LNCaP clone FGC (cell line): ENCODE results near the gene NAALADL1.

Experiments used
- DNase-seq: peaks from one replicate; pipeline ENCODE4 v3.0.0-alpha.2; 2011; ENCODE audit warnings: low read depth
- H3K4me3 ChIP-seq: 2 replicates; pipeline ENCODE4 v1.5.1; 2011; ENCODE audit warnings: mild to moderate bottlenecking, low read depth, low read length, control low read depth
- TF ChIP-seq, protein P1 (sequence below): IDR thresholded peaks from 2 replicates; pipeline ENCODE4 v1.5.1; 2012; ENCODE audit warnings: mild to moderate bottlenecking; ENCODE audit not compliant: control insufficient read depth, insufficient read depth; ENCODE audit errors: extremely low read depth

Gene NAALADL1

DNA sequence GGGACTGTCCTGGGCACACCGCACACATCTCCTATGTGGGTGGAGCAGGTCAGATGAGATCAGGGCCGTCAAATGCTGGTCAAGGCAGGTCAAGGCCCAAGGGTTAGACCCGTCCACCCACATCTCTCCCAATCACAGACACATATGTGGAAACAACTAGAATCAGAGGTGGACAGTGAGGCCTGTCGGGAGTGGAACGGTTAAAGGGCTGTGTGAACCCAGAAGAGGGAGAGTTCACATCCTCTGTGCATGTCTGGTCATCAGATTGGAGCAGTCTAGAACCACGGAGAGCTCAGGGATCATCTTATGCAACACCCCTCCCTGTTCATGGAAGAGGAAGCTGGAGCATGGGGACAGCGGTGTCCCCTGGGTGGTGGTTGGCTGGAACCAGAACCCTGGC, 38.5 kb downstream of the NAALADL1 start:
- TF ChIP-seq, protein P1, sequence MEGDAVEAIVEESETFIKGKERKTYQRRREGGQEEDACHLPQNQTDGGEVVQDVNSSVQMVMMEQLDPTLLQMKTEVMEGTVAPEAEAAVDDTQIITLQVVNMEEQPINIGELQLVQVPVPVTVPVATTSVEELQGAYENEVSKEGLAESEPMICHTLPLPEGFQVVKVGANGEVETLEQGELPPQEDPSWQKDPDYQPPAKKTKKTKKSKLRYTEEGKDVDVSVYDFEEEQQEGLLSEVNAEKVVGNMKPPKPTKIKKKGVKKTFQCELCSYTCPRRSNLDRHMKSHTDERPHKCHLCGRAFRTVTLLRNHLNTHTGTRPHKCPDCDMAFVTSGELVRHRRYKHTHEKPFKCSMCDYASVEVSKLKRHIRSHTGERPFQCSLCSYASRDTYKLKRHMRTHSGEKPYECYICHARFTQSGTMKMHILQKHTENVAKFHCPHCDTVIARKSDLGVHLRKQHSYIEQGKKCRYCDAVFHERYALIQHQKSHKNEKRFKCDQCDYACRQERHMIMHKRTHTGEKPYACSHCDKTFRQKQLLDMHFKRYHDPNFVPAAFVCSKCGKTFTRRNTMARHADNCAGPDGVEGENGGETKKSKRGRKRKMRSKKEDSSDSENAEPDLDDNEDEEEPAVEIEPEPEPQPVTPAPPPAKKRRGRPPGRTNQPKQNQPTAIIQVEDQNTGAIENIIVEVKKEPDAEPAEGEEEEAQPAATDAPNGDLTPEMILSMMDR, result no peak
- no peak for DNase-seq
- no peak overlapping the region for H3K4me3 ChIP-seq

DNA sequence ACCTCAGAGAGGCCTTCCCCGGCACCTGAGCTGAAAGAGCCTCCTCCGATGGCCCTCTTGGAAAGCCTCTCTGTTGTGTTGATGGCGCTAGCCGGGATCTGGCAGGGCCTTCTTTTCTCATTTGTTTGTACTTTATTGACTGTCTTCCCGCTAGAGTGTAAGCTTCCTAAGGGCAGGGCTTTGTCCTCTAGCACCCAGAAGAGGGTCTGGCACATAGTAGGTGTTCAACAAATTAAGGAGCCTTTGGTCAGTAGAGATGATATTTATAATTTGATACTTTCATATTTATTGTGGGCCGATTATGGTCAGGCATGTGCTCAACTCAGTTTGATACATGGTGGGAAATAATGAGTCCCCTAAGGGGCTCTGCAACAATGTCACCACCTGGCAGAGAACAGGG, 40.4 kb downstream of the NAALADL1 start:
- TF ChIP-seq, protein P1, result no peak
- H3K4me3 ChIP-seq, result no peak overlapping the region
- DNase-seq, result no peak

DNA sequence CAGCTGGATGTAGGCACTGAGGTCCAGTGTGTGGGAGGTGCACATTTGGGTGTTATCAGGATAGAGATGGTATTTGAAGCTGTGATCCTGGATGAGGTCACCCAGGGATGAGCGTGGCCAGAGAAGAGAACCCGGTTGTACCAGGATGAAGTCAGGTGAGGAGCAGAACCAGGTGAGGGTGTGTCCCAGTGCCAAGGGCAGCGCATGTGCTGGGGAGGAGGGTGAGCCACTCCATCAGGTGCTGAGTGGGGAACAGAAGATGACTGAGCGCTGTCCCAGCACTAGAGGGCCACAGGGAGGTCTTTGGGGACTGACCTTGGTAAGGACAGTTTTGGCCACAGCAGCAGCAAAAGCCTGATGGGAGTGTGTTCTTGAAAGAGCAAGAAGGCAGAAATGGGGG, 41.6 kb downstream of the NAALADL1 start:
- DNase-seq, result no peak
- H3K4me3 ChIP-seq, result no peak overlapping the region
- TF ChIP-seq, protein P1, result no peak

DNA sequence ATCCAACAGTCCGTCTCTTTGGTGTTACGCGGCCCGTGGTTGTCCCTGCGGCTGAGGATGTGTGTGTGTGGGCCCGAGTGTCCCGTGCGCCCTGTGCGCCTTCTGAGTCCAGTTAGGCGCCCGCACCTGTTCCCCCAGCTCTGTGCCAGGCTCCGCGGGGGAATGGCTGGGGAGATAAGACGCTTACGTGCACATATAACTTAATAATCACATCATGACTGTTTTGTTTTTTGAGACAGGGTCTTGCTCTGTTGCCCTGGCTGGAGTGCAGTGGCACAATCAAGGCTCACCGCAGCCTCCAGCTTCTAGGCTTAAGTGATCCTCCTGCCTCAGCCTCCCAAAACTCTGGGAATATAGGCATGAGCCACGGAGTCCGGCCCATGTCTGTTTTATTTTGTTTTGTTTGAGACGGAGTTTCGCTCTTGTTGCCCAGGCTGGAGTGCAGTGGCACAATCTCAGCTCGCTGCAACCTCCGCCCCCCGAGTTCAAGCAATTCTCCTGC, 43.6 kb downstream of the NAALADL1 start:
- peak overlapping the region; percentile 79 for H3K4me3 ChIP-seq
- TF ChIP-seq, protein P1, result no peak

DNA sequence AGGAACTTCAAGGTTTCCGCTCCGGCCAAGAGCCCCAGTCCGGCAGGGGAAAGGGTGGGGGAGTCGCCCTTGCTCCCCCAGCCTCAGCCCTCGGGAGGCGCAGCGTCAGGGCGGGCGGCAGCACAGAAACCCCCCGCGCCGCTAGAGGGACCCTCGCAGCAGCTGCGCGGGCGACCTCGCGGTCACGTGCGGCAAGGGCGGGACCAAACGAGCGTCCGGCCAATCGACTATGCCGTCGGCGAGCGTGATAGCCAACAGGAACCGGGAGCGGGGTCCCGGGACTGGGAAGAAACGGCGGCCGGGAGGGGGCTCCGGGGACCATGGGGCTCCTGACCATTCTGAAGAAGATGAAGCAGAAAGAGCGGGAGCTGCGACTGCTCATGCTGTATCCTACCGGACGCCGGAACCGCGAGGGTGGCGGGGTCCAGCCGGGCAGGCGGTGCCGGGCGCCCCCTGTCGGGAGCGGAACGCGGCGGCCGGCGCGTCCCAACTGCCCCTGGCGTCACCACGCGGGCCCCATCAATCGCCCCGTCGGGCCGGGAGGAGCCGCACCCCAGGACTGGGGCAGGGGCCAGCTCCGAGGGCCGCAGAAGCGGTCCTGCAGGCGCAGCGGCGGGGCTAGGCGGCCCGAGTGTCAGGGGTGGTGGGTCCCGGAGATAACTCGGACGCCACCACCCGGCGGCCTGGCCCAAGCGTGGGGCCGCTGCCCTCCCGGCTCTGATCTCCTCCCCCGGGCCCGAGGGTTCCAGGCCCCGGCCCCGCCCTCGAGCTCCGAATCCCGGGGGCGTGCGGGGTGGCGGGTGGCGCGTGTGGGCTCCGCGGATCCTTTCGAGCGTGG, 44.2 kb downstream of the NAALADL1 start, which contains the start of gene ARL2:
ARL2 (plus strand) TSS at position 273 of the 838 bp plus-strand sequence; CDS start at position 321, 48 bp downstream.
- DNase-seq, result peak; percentile 53
- H3K4me3 ChIP-seq, result peak within 1 kb of the TSS; percentile 79
- TF ChIP-seq, protein P1, result peak; percentile 84

More for the DNA sequence above, 43.6 kb downstream of the NAALADL1 start:
- no peak for DNase-seq

DNA sequence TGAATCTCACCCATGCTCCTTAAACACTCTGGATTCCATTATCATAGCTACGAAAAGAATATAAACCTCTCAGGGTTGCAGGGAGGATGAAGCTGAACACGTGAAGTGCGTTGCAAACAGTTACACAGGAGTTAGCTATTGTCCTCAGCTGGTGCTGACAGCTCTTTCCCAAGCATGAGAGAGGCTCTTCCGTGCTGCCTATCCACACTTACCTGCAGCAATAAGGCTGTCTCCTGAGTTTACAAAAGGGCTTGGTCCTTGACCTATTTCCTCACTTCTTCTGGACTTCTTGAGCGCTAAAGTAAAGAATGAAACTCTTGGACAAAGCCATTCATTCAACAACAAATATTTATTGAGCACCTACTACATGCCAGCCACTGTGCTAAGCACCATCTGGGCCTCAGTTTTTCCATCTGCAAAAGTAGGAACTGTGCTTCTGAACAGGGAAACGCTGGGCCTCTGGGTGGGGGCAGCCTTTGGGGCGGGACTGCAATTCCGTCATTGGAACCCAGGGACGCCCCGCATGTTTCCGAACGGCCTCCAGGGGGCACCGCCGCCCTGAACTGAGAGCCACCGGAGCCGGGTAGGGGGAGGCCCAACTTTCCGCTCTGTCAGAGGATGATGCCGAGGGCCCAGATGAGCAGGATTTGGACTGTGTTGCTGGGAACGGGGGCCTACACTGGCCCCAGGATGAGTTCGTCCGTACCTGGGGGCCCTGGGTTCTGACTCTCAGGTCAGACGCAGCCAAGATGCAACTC, 45.0 kb downstream of the NAALADL1 start:
- H3K4me3 ChIP-seq, result peak overlapping the region; percentile 79
- TF ChIP-seq, protein P1, result peak; percentile 81
- no peak for DNase-seq
